HCT116 (cell line): ENCODE data around the gene SEC23IP. TPM values are rescaled to one million over a fixed set of nuclear protein-coding genes. Genes with fewer than 3 reads are reported as not detected.

Experiments
- ATAC-seq: fragments of 200-7000 bp; cut with Tn5 transposase; 2 replicates; pipeline ENCODE4 v1.9.1; 2020; ENCODE audit warnings: mild to moderate bottlenecking, moderate library complexity
- BruUV-seq: library from RNA; stranded (reverse); fragments of 400-500 nt; replicated peaks from 2 replicates; lab custom pipeline; 2021; lab: Mats Ljungman, UMichigan
- CTCF ChIA-PET: fragments of 300-600 bp; sonication (Branson Sonifier 250); formaldehyde crosslinking; loops from one replicate; lab custom pipeline; 2021; ENCODE audit warnings: antibody characterized with exemption; lab: Charles Lee
- POLR2A ChIA-PET: fragments of 300-600, 350-600 bp; sonication (Branson Sonifier 250); formaldehyde crosslinking; loops from one replicate; lab custom pipeline; 2021; ENCODE audit warnings: antibody characterized with exemption; lab: Charles Lee
- RAD21 ChIA-PET, 2 experiments: fragments of 300-600 bp; sonication (Branson Sonifier 250); formaldehyde crosslinking; loops; one replicate each; lab custom pipeline; 2023; ENCODE audit warnings: low total read pairs in 2 of 2; ENCODE audit not compliant: uncharacterized antibody in 2 of 2, unreplicated experiment in 2 of 2, low non-redundant PET in 1 of 2; lab: Charles Lee
- DNase-seq: peaks from one replicate; pipeline ENCODE4 v3.0.0-alpha.2; 2010; ENCODE audit warnings: low read depth, low spot score
- H2AFZ ChIP-seq: fragments of 200-600 bp; shearing (Covaris generic), sonication (generic); 2 replicates; pipeline ENCODE4 v1.6.1; 2017; ENCODE audit warnings: low read depth, mixed run types, mixed read lengths, antibody characterized with exemption, low read length; ENCODE audit not compliant: poor library complexity, severe bottlenecking
- H3K27ac ChIP-seq: 2 replicates; pipeline ENCODE4 v1.5.1; 2012; ENCODE audit warnings: low read depth, low read length
- H3K27me3 ChIP-seq: fragments of 200-600 bp; sonication (generic); 2 replicates; pipeline ENCODE4 v1.6.1; 2016; ENCODE audit warnings: mixed run types, low read length, mixed read lengths; ENCODE audit not compliant: insufficient read depth
- H3K36me3 ChIP-seq, 2 experiments: fragments of 200-500 bp in 1 of 2; fragments of 200-600 bp in 1 of 2; sonication (Bioruptor generic) in 1 of 2; sonication (generic) in 1 of 2; 2 replicates each; pipeline versions ENCODE4 v1.5.1 to v1.6.1; 2014 to 2016; ENCODE audit warnings: low read length in 2 of 2, inconsistent platforms in 1 of 2, mixed read lengths in 1 of 2, mixed run types in 1 of 2; ENCODE audit not compliant: insufficient read depth in 2 of 2, control insufficient read depth in 1 of 2
- H3K4me1 ChIP-seq, 2 experiments: fragments of 200-600 bp in 1 of 2; sonication (generic) in 1 of 2; 2 replicates each; pipeline versions ENCODE4 v1.5.1 to v1.6.1; 2012 to 2017; ENCODE audit warnings: low read length in 2 of 2, inconsistent platforms in 1 of 2, mild to moderate bottlenecking in 1 of 2, mixed read lengths in 1 of 2, mixed run types in 1 of 2, moderate library complexity in 1 of 2; ENCODE audit not compliant: insufficient read depth in 2 of 2, control insufficient read depth in 1 of 2
- H3K4me2 ChIP-seq: fragments of 200-600 bp; sonication (generic); 2 replicates; pipeline ENCODE4 v1.6.1; 2017; ENCODE audit warnings: mixed run types, low read length, mixed read lengths
- H3K4me3 ChIP-seq, 2 experiments: fragments of 200-600 bp in 1 of 2; sonication (generic) in 1 of 2; replicated peaks in 1 of 2; 2 replicates each; pipeline ENCODE4 v1.5.1; 2011 to 2016; ENCODE audit warnings: low read length in 2 of 2, control low read depth in 1 of 2, low read depth in 1 of 2, mild to moderate bottlenecking in 1 of 2, mixed read lengths in 1 of 2, mixed run types in 1 of 2
- H3K79me2 ChIP-seq: fragments of 200-600 bp; sonication (generic); 2 replicates; pipeline ENCODE4 v1.6.1; 2017; ENCODE audit warnings: mild to moderate bottlenecking, mixed run types, low read length, moderate library complexity, mixed read lengths; ENCODE audit not compliant: insufficient read depth
- H3K9ac ChIP-seq: fragments of 200-600 bp; sonication (generic); 2 replicates; pipeline ENCODE4 v1.6.1; 2016; ENCODE audit warnings: low read length, mixed read lengths
- H3K9me2 ChIP-seq: fragments of 200-600 bp; sonication (generic), shearing (Covaris generic); 2 replicates; pipeline ENCODE4 v1.6.1; 2017; ENCODE audit warnings: mixed run types, mild to moderate bottlenecking, moderate library complexity; ENCODE audit not compliant: insufficient read depth
- H3K9me3 ChIP-seq, 2 experiments: fragments of 200-500 bp in 1 of 2; fragments of 200-600 bp in 1 of 2; sonication (Bioruptor generic) in 1 of 2; sonication (generic) in 1 of 2; 2 replicates each; pipeline ENCODE4 v1.6.1; 2014 to 2017; ENCODE audit warnings: low read length in 2 of 2, mixed read lengths in 2 of 2, inconsistent platforms in 1 of 2, low read depth in 1 of 2, mild to moderate bottlenecking in 1 of 2, mixed run types in 1 of 2, moderate library complexity in 1 of 2; ENCODE audit not compliant: control insufficient read depth in 1 of 2, insufficient read depth in 1 of 2
- H4K20me1 ChIP-seq: fragments of 200-600 bp; sonication (generic), shearing (Covaris generic); 2 replicates; pipeline ENCODE4 v1.6.1; 2017; ENCODE audit warnings: mixed run types, mild to moderate bottlenecking, moderate library complexity; ENCODE audit not compliant: insufficient read depth
- CBX3 ChIP-seq: IDR thresholded peaks from 2 replicates; pipeline ENCODE4 v1.6.1; 2012; ENCODE audit warnings: low read depth
- CTCF ChIP-seq, 3 experiments: fragments of 200-600 bp in 1 of 3; sonication (generic) in 1 of 3; IDR thresholded peaks in 2 of 3; conservative IDR thresholded peaks in 1 of 3; 2 replicates each; pipeline ENCODE4 v1.5.1; 2012 to 2017; ENCODE audit warnings: low read depth in 2 of 3, low read length in 2 of 3, antibody characterized with exemption in 1 of 3, borderline replicate concordance in 1 of 3, control low read depth in 1 of 3, mild to moderate bottlenecking in 1 of 3, mixed read lengths in 1 of 3, mixed run types in 1 of 3, moderate library complexity in 1 of 3; ENCODE audit not compliant: insufficient read depth in 1 of 3
- ELF1 ChIP-seq: IDR thresholded peaks from 2 replicates; pipeline ENCODE4 v1.6.1; 2012; ENCODE audit warnings: low read depth, borderline replicate concordance
- EZH2 ChIP-seq: fragments of 200-600 bp; sonication (generic); IDR thresholded peaks from 2 replicates; pipeline ENCODE4 v1.6.1; 2017; ENCODE audit warnings: antibody characterized with exemption, mixed run types
- EZH2phosphoT487 ChIP-seq: fragments of 200-600 bp; IDR thresholded peaks from 2 replicates; pipeline ENCODE4 v1.6.1; 2018; ENCODE audit warnings: antibody characterized with exemption, borderline replicate concordance
- FOSL1 ChIP-seq: IDR thresholded peaks from 2 replicates; pipeline ENCODE4 v1.6.1; 2012; ENCODE audit warnings: low read depth
- JUND ChIP-seq: IDR thresholded peaks from 2 replicates; pipeline ENCODE4 v1.6.1; 2012
- MAX ChIP-seq: IDR thresholded peaks from 2 replicates; pipeline ENCODE4 v1.6.1; 2012
- POLR2A ChIP-seq: IDR thresholded peaks from 2 replicates; pipeline ENCODE4 v1.7.0; 2011; ENCODE audit warnings: borderline replicate concordance; ENCODE audit not compliant: insufficient read depth, insufficient read length; ENCODE audit errors: extremely low read depth
- POLR2AphosphoS5 ChIP-seq: IDR thresholded peaks from 2 replicates; pipeline ENCODE4 v1.6.1; 2011; ENCODE audit warnings: mild to moderate bottlenecking, low read depth, low read length, moderate library complexity
- REST ChIP-seq: IDR thresholded peaks from 2 replicates; pipeline ENCODE4 v1.6.1; 2012; ENCODE audit warnings: low read depth
- TCF7L2 ChIP-seq: IDR thresholded peaks from 2 replicates; pipeline ENCODE4 v1.7.0; 2011; ENCODE audit warnings: borderline replicate concordance, inconsistent platforms; ENCODE audit not compliant: insufficient read depth, insufficient read length; ENCODE audit errors: extremely low read depth
- ZNF274 ChIP-seq: fragments of 200-500 bp; sonication (Bioruptor generic); IDR thresholded peaks from 2 replicates; pipeline ENCODE4 v1.6.1; 2014; ENCODE audit warnings: mild to moderate bottlenecking, low read depth, low read length, inconsistent platforms
- intact Hi-C: fragments of 100-400 bp; cut with micrococcal nuclease; formaldehyde crosslinking; loops from 2 replicates; pipeline ENCODE4 v1.10.0; 2022
- total RNA-seq: library from RNA; stranded (reverse); gene quantifications from one replicate; pipeline ENCODE4 v1.2.1, GENCODE V29; 2021; ENCODE audit not compliant: unreplicated experiment

The SEC23IP gene
- total RNA-seq, 1 experiment from 2014 or later: 122 TPM

GRCh38 chr10:119852277-119852676 lies 40.3 kb upstream of the SEC23IP start:
- Histone ChIP-seq H3K4me3 (no peak overlapping the region), H3K79me2 (peaks cover 86% of the 10 kb centered on the region), H3K4me2 (no peak overlapping the region), H4K20me1 (peaks cover 32% of the 10 kb centered on the region; the same call in 1 of the 2 replicates), H3K9ac (no peak overlapping the region), H3K9me2 (no peaks in the 10 kb centered on the region), H3K9me3 (no peaks in the 10 kb centered on the region), H3K27ac (no peak overlapping the region), H2AFZ (no peak overlapping the region), H3K27me3 (no peaks in the 10 kb centered on the region), H3K4me1 (0 out of 4 replicates have a peak, but pooled peaks cover 0 to 6% of the 10 kb centered on the region in 2 experiments), H3K36me3 (peaks cover 61 to 66% of the 10 kb centered on the region in 2 experiments)
- CTCF ChIA-PET: no interaction called here
- intact Hi-C loops: loop anchor here (10.0 kb wide), 1 partner anchor 657 kb away; no protein-coding TSS in a partner anchor
- no TSS peak for BruUV-seq
- POLR2A ChIA-PET: no interaction called here
- RAD21 ChIA-PET: interaction anchor here in 1 of 2 experiments (1.4 kb wide), 1 partner anchor 102 kb away, joined by 4 read pairs; no protein-coding TSS in a partner anchor
- no peak for DNase-seq
- ATAC-seq: no peak
- no peak for TF ChIP-seq ZNF274
- no peak for TF ChIP-seq MAX
- TF ChIP-seq CBX3: no peak
- no peak for TF ChIP-seq EZH2phosphoT487
- no peak for TF ChIP-seq POLR2A
- no peak for TF ChIP-seq POLR2AphosphoS5
- TF ChIP-seq ELF1: no peak
- no peak for TF ChIP-seq JUND

- intact Hi-C loops: loop anchor here (10.0 kb wide), 1 partner anchor 658 kb away; no protein-coding TSS in a partner anchor
- ChIA-PET CTCF (no interaction called here), POLR2A (no interaction called here), RAD21 (interaction anchor here in 1 of 2 experiments (1.4 kb wide), 1 partner anchor 102 kb away, joined by 4 read pairs; no protein-coding TSS in a partner anchor)
- H4K20me1 ChIP-seq: peaks cover 34% of the 10 kb centered on the region; the same call in 1 of the 2 replicates
- no TSS peak for BruUV-seq
- 0 out of 4 replicates have a peak, but pooled peaks cover 0 to 6% of the 10 kb centered on the region in 2 experiments for H3K4me1 ChIP-seq
- H3K27ac ChIP-seq: no peak overlapping the region
- no peaks in the 10 kb centered on the region for H3K27me3 ChIP-seq
- peaks cover 60 to 66% of the 10 kb centered on the region in 2 experiments for H3K36me3 ChIP-seq
- ATAC-seq (no peak), DNase-seq (no peak)
- no peak overlapping the region for H2AFZ ChIP-seq
- no peak overlapping the region for H3K4me2 ChIP-seq
- H3K9me2 ChIP-seq: no peaks in the 10 kb centered on the region
- no peak overlapping the region for H3K9ac ChIP-seq
- no peaks in the 10 kb centered on the region for H3K9me3 ChIP-seq
- H3K4me3 ChIP-seq: no peak overlapping the region
- H3K79me2 ChIP-seq: peaks cover 86% of the 10 kb centered on the region
- TF ChIP-seq CTCF (IDR thresholded peaks at IDR 0.05 in 2 of 3, conservative IDR thresholded peaks at IDR 0.05 in 1 of 3; ENCODE audit: borderline replicate concordance in 1 of 3, insufficient read depth in 1 of 3, low read depth in 2 of 3, low read length in 2 of 3): no peak
- no peak for TF ChIP-seq REST
- no peak for TF ChIP-seq EZH2
- no peak for TF ChIP-seq TCF7L2
- TF ChIP-seq FOSL1: no peak
Measured at GRCh38 chr10:119852822-119853221, 39.7 kb upstream of the SEC23IP start.
